Measurements from ENCODE around the gene KCTD5. TPM values are rescaled to one million over a fixed set of nuclear protein-coding genes. Genes with fewer than 3 reads are reported as not detected.
"Not testable (repeated sequence)": the region's sequence is repeated elsewhere in the genome, so short reads cannot be mapped to it uniquely, and the experiment has no call there.

The KCTD5 gene
- total and polyA plus RNA-seq, 9 of the 15 experiments (the other 6 are each of a cell fraction or from before 2014, with no cell fraction given), result 0.73 to 58.3 (median 32.3) TPM

DNA sequence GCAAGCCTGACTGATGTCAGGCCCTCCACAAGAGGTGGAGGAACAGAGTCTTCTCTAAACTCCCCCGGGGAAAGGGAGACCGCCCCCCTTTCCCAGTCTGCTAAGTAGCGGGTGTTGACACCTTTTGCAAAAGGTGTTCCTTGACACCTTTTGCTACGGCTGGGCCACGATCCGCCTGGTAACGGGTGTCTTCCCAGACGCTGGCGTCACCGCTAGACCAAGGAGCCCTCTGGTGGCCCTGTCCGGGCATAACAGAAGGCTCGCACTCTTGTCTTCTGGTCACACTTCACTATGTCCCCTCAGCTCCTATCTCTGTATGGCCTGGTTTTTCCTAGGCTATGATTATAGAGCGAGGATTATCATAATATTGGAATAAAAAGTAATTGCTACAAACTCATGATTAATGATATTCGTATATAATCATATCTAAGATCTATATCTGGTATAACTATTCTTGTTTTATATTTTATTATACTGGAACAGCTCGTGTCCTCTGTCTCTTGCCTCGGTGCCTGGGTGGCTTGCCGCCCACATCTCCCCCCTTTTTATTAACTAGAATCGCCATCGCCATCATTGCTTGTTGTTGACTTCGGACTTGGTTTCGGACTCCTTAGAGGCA is 21.5 kb upstream of the KCTD5 start:
- CTCF ChIA-PET (ENCODE audit: low intra/inter-chr PET ratio); H3K36me3 ChIP-seq (ENCODE audit: control insufficient read depth, insufficient read depth, low read length); H3K9me1 ChIP-seq (ENCODE audit: control insufficient read depth, insufficient read depth, low read length); H3K79me2 ChIP-seq (ENCODE audit: control insufficient read depth, insufficient read depth, low read length); in situ Hi-C loops (cut with MboI); H3K9ac ChIP-seq (ENCODE audit: insufficient read depth in 1 of 2, low read depth in 2 of 2, low read length in 2 of 2); H4K20me1 ChIP-seq (replicated peaks; ENCODE audit: control insufficient read depth, insufficient read depth, low read length); H3K9me3 ChIP-seq (replicated peaks; ENCODE audit: control insufficient read depth, insufficient read depth, low read depth, low read length); H3K4me2 ChIP-seq (ENCODE audit: insufficient read depth, low read length); H3K27ac ChIP-seq (ENCODE audit: extremely low read depth, low read depth, low read length); H2AFZ ChIP-seq (ENCODE audit: low read depth, low read length); FAIRE-seq; POLR2A ChIA-PET; H3K4me3 ChIP-seq; H3K27me3 ChIP-seq (ENCODE audit: control insufficient read depth in 2 of 2, insufficient read depth in 2 of 2, low read length in 2 of 2); intact Hi-C loops (cut with micrococcal nuclease); BruUV-seq (replicated peaks); TF ChIP-seq ATF1 (CRISPR knock-in tag; IDR thresholded peaks at IDR 0.05): not testable (repeated sequence)
- 30% methylated on average over 12 of the region's 21 CpGs for WGBS (ENCODE audit: insufficient coverage, low coverage, missing lambda C conversion rate)
- ATAC-seq, result peak; percentile 42; the same call in 2 of the 3 replicates
- TF ChIP-seq L3MBTL2 (IDR thresholded peaks at IDR 0.05) (peak; percentile 44; the same call in 1 of the 2 replicates), CREM (IDR thresholded peaks at IDR 0.05; ENCODE audit: low read depth) (peak; percentile 43; the same call in 1 of the 2 replicates), RAD21 (CRISPR knock-in tag; conservative IDR thresholded peaks at IDR 0.05 in 1 of 2, IDR thresholded peaks at IDR 0.05 in 1 of 2) (peak in 1 of 2 experiments; percentile 39; a peak in 2 of 4 replicates), SMC3 (conservative IDR thresholded peaks at IDR 0.05; ENCODE audit: insufficient read depth, low read depth, low read length) (0 out of 2 replicates have a peak, but pooled peaks have one; percentile 26), ATF1 (tag; IDR thresholded peaks at IDR 0.05) (peak; percentile 34)
- TF ChIP-seq, protein P1, sequence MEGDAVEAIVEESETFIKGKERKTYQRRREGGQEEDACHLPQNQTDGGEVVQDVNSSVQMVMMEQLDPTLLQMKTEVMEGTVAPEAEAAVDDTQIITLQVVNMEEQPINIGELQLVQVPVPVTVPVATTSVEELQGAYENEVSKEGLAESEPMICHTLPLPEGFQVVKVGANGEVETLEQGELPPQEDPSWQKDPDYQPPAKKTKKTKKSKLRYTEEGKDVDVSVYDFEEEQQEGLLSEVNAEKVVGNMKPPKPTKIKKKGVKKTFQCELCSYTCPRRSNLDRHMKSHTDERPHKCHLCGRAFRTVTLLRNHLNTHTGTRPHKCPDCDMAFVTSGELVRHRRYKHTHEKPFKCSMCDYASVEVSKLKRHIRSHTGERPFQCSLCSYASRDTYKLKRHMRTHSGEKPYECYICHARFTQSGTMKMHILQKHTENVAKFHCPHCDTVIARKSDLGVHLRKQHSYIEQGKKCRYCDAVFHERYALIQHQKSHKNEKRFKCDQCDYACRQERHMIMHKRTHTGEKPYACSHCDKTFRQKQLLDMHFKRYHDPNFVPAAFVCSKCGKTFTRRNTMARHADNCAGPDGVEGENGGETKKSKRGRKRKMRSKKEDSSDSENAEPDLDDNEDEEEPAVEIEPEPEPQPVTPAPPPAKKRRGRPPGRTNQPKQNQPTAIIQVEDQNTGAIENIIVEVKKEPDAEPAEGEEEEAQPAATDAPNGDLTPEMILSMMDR (IDR thresholded peaks at IDR 0.05 in 2 of 3, conservative IDR thresholded peaks at IDR 0.05 in 1 of 3; ENCODE audit: insufficient read depth in 2 of 3, low read depth in 1 of 3, low read length in 3 of 3), result peak; percentile 49 to 60 (median 51); a peak in 5 of 6 replicates
- TF ChIP-seq, protein P2, sequence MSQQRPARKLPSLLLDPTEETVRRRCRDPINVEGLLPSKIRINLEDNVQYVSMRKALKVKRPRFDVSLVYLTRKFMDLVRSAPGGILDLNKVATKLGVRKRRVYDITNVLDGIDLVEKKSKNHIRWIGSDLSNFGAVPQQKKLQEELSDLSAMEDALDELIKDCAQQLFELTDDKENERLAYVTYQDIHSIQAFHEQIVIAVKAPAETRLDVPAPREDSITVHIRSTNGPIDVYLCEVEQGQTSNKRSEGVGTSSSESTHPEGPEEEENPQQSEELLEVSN (IDR thresholded peaks at IDR 0.05; ENCODE audit: borderline replicate concordance in 1 of 2, extremely low read depth in 1 of 2, insufficient read depth in 1 of 2, insufficient read length in 1 of 2, low read depth in 1 of 2, low read length in 1 of 2, poor library complexity in 1 of 2, severe bottlenecking in 1 of 2), result peak in 1 of 2 experiments; percentile 24
- peak in 3 of 4 experiments; percentile 23 to 40 (median 32) for DNase-seq (ENCODE audit: extremely low read depth in 1 of 4, low spot score in 3 of 4)
- H3K4me1 ChIP-seq (replicated peaks in 1 of 2; ENCODE audit: control insufficient read depth in 2 of 2, insufficient read depth in 2 of 2, low read length in 2 of 2), result peaks cover 0 to 21% of the 10 kb centered on the region in 2 experiments; a peak in 3 of 5 replicates
